H1 (cell line): Measurements from ENCODE around the gene MATK. TPM values are rescaled to one million over a fixed set of nuclear protein-coding genes. Genes with fewer than 3 reads are reported as not detected.

Experiments
- CTCF ChIA-PET: fragments of 300-600 bp; sonication (Branson Sonifier 250); formaldehyde crosslinking; loops from one replicate; lab custom pipeline; 2021; ENCODE audit not compliant: partially characterized antibody; lab: Charles Lee
- POLR2A ChIA-PET: fragments of 300-600 bp; sonication (Branson Sonifier 250); formaldehyde crosslinking; loops from one replicate; lab custom pipeline; 2021; ENCODE audit warnings: inconsistent platforms; ENCODE audit not compliant: partially characterized antibody; lab: Charles Lee
- DNase-seq, 2 experiments: peaks; one replicate each; pipeline versions ENCODE4 v3.0.0 to v3.0.0-alpha.2; 2010 to 2022; ENCODE audit warnings: low spot score in 2 of 2, low read depth in 1 of 2, mixed read lengths in 1 of 2
- FAIRE-seq: peaks from 2 replicates; lab custom pipeline; 2011; peaks lifted over from hg19 to GRCh38; lab: Jason Lieb, UNC
- H2AFZ ChIP-seq: 2 replicates; pipeline ENCODE4 v1.8.1; 2012; ENCODE audit warnings: low read length, inconsistent platforms
- H2AK5ac ChIP-seq: 2 replicates; pipeline ENCODE4 v1.6.1; 2013; ENCODE audit warnings: low read depth, low read length
- H2BK120ac ChIP-seq: replicated peaks from 2 replicates; pipeline ENCODE3; 2013; ENCODE audit warnings: low read depth, low read length, inconsistent platforms
- H2BK12ac ChIP-seq: 2 replicates; pipeline ENCODE4 v1.6.1; 2013; ENCODE audit warnings: low read depth, low read length
- H2BK15ac ChIP-seq: 2 replicates; pipeline ENCODE4 v1.6.1; 2013; ENCODE audit warnings: low read length
- H2BK20ac ChIP-seq: 2 replicates; pipeline ENCODE4 v1.6.1; 2013; ENCODE audit warnings: low read length
- H2BK5ac ChIP-seq: 2 replicates; pipeline ENCODE4 v1.6.1; 2013; ENCODE audit warnings: low read depth, low read length
- H3K14ac ChIP-seq: 2 replicates; pipeline ENCODE4 v1.6.1; 2013; ENCODE audit warnings: inconsistent platforms; ENCODE audit not compliant: insufficient read length
- H3K18ac ChIP-seq: 2 replicates; pipeline ENCODE4 v1.6.1; 2013; ENCODE audit warnings: low read length; ENCODE audit errors: extremely low read depth
- H3K23ac ChIP-seq: 2 replicates; pipeline ENCODE4 v1.6.1; 2013; ENCODE audit warnings: inconsistent platforms; ENCODE audit not compliant: insufficient read length
- H3K23me2 ChIP-seq: 2 replicates; pipeline ENCODE4 v1.6.1; 2013; ENCODE audit warnings: low read depth, low read length
- H3K27ac ChIP-seq: 2 replicates; pipeline ENCODE4 v1.6.1; 2011; ENCODE audit warnings: low read depth, low read length, inconsistent platforms
- H3K27me3 ChIP-seq, 4 experiments: replicated peaks in 1 of 4; 1 replicate in 1 of 4; 2 replicates in 3 of 4; pipeline versions ENCODE4 v1.6.1 to v1.8.1; 2011 to 2013; ENCODE audit warnings: low read length in 3 of 4, mild to moderate bottlenecking in 3 of 4, inconsistent platforms in 2 of 4, mixed read lengths in 2 of 4, moderate library complexity in 1 of 4; ENCODE audit not compliant: control insufficient read depth in 3 of 4, insufficient read depth in 3 of 4; ENCODE audit errors: extremely low read depth in 1 of 4
- H3K36me3 ChIP-seq, 4 experiments: 2 replicates each; pipeline versions ENCODE4 v1.6.1 to v1.8.1; 2011 to 2013; ENCODE audit warnings: mild to moderate bottlenecking in 4 of 4, low read length in 3 of 4, moderate library complexity in 2 of 4, control low read depth in 1 of 4, inconsistent platforms in 1 of 4; ENCODE audit not compliant: insufficient read depth in 4 of 4, control insufficient read depth in 2 of 4
- H3K4ac ChIP-seq: replicated peaks from 2 replicates; pipeline ENCODE3; 2013; ENCODE audit warnings: low read length, low read depth, mixed read lengths, inconsistent platforms; ENCODE audit not compliant: insufficient read length
- H3K4me1 ChIP-seq, 4 experiments: replicated peaks in 1 of 4; 1 replicate in 1 of 4; 2 replicates in 3 of 4; pipeline versions ENCODE4 v1.6.1 to v1.8.1; 2011 to 2013; ENCODE audit warnings: low read length in 3 of 4, inconsistent platforms in 2 of 4, mixed read lengths in 1 of 4; ENCODE audit not compliant: insufficient read depth in 4 of 4, control insufficient read depth in 3 of 4
- H3K4me2 ChIP-seq, 2 experiments: 2 replicates each; pipeline versions ENCODE4 v1.6.1 to v1.8.1; 2011 to 2013; ENCODE audit warnings: low read depth in 2 of 2, low read length in 2 of 2, control low read depth in 1 of 2, inconsistent platforms in 1 of 2, mild to moderate bottlenecking in 1 of 2; ENCODE audit not compliant: insufficient read depth in 1 of 2
- H3K4me3 ChIP-seq, 4 experiments: fragments of 200-600, 300-600 bp in 1 of 4; sonication (generic), shearing (Covaris generic), sonication (Bioruptor Twin) in 1 of 4; 2 replicates each; pipeline versions ENCODE4 v1.5.1 to v1.8.1; 2011 to 2016; ENCODE audit warnings: low read length in 4 of 4, low read depth in 3 of 4, control low read depth in 2 of 4, inconsistent platforms in 2 of 4, mild to moderate bottlenecking in 2 of 4, mixed read lengths in 1 of 4, moderate library complexity in 1 of 4; ENCODE audit not compliant: insufficient read depth in 2 of 4; ENCODE audit errors: extremely low read depth in 1 of 4
- H3K56ac ChIP-seq: replicated peaks from 2 replicates; pipeline ENCODE3; 2013; ENCODE audit warnings: low read depth, mild to moderate bottlenecking, mixed read lengths, low read length, inconsistent platforms; ENCODE audit not compliant: insufficient read length
- H3K79me1 ChIP-seq: 2 replicates; pipeline ENCODE4 v1.6.1; 2013; ENCODE audit warnings: low read depth, low read length, control low read depth
- H3K79me2 ChIP-seq, 2 experiments: 2 replicates each; pipeline versions ENCODE4 v1.6.1 to v1.8.1; 2012 to 2013; ENCODE audit warnings: low read length in 2 of 2, mild to moderate bottlenecking in 2 of 2, inconsistent platforms in 1 of 2; ENCODE audit not compliant: insufficient read depth in 2 of 2, control insufficient read depth in 1 of 2
- H3K9ac ChIP-seq, 4 experiments: replicated peaks in 1 of 4; 1 replicate in 1 of 4; 2 replicates in 3 of 4; pipeline versions ENCODE4 v1.6.1 to v1.8.1; 2011 to 2013; ENCODE audit warnings: low read depth in 3 of 4, low read length in 3 of 4, control low read depth in 2 of 4, mild to moderate bottlenecking in 2 of 4, moderate library complexity in 2 of 4, inconsistent platforms in 1 of 4; ENCODE audit errors: extremely low read depth in 1 of 4
- H3K9me3 ChIP-seq, 2 experiments: 2 replicates each; pipeline versions ENCODE4 v1.6.1 to v1.8.1; 2012 to 2013; ENCODE audit warnings: mild to moderate bottlenecking in 2 of 2, moderate library complexity in 2 of 2, control low read depth in 1 of 2, inconsistent platforms in 1 of 2, low read depth in 1 of 2, low read length in 1 of 2, mixed read lengths in 1 of 2; ENCODE audit not compliant: insufficient read depth in 2 of 2
- H4K20me1 ChIP-seq, 2 experiments: replicated peaks in 1 of 2; 2 replicates each; pipeline versions ENCODE3 to v1.8.1; 2011 to 2013; ENCODE audit warnings: inconsistent platforms in 2 of 2, low read length in 2 of 2, mild to moderate bottlenecking in 1 of 2; ENCODE audit not compliant: insufficient read depth in 2 of 2, control insufficient read depth in 1 of 2
- H4K5ac ChIP-seq: 2 replicates; pipeline ENCODE4 v1.6.1; 2013; ENCODE audit warnings: low read length, low read depth, mixed read lengths, inconsistent platforms; ENCODE audit not compliant: insufficient read length
- H4K8ac ChIP-seq: 2 replicates; pipeline ENCODE4 v1.8.0; 2013; ENCODE audit warnings: mild to moderate bottlenecking, moderate library complexity, low read length, inconsistent platforms; ENCODE audit not compliant: insufficient read depth; ENCODE audit errors: extremely low read depth
- H4K91ac ChIP-seq: replicated peaks from 2 replicates; pipeline ENCODE3; 2013; ENCODE audit warnings: low read length, mixed read lengths, inconsistent platforms; ENCODE audit not compliant: insufficient read length
- BRCA1 ChIP-seq: IDR thresholded peaks from 2 replicates; pipeline ENCODE4 v1.6.1; 2012; ENCODE audit warnings: low read depth, low read length, improper control_type of control experiment
- CREB1 ChIP-seq: IDR thresholded peaks from 2 replicates; pipeline ENCODE4 v1.6.1; 2012; ENCODE audit warnings: inconsistent platforms
- RNF2 ChIP-seq: fragments of 200-900, 300-1000 bp; sonication (generic); IDR thresholded peaks from 2 replicates; pipeline ENCODE4 v1.7.1; 2016; ENCODE audit warnings: borderline replicate concordance, low read depth, mild to moderate bottlenecking, antibody characterized with exemption, low read length; ENCODE audit not compliant: poor library complexity, severe bottlenecking; ENCODE audit errors: missing control alignments
- SIX5 ChIP-seq: IDR thresholded peaks from 2 replicates; pipeline ENCODE4 v1.6.1; 2011; ENCODE audit warnings: mild to moderate bottlenecking, low read depth, low read length
- WGBS, 2 experiments: shearing (Covaris generic) in 1 of 2; methylation state at CpG; one replicate each; pipeline versions ENCODE4 v1.1.6 to v1.1.7; 2013 to 2015; ENCODE audit warnings: low lambda C conversion rate in 2 of 2, mixed read lengths in 2 of 2, inconsistent platforms in 1 of 2, low coverage in 1 of 2, missing lambda C conversion rate in 1 of 2; ENCODE audit not compliant: insufficient replicate concordance in 2 of 2, insufficient coverage in 1 of 2, insufficient read length in 1 of 2; ENCODE audit errors: extremely low coverage in 1 of 2, missing lambda C conversion rate in 1 of 2; 5-methylcytosine and 5-hydroxymethylcytosine counted together
- polyA plus RNA-seq, 7 experiments: library from polyadenylated mRNA; depleted of rRNA in 3 of 7; stranded (reverse) in 5 of 7; unstranded in 2 of 7; fragments of >200 nt in 5 of 7; fragments of 200-250 nt in 2 of 7; gene quantifications; 1 replicate in 5 of 7; 2 replicates in 1 of 7; 4 replicates in 1 of 7; pipeline versions ENCODE4 v1.2.1 to v1.2.3, GENCODE V29; 2011 to 2013; ENCODE audit warnings: missing spikeins in 2 of 7, mixed read lengths in 2 of 7
- total RNA-seq: library from RNA; stranded (reverse); fragmentation: NEBNext Ultra II Directional; extraction: Animal tissue kit (Norgen Biotek cat#: 25700); gene quantifications from 2 replicates; pipeline ENCODE4 v1.2.1, GENCODE V29; 2021

The MATK gene
- total and polyA plus RNA-seq, 2 of the 8 experiments (the other 6 are each of a cell fraction or from before 2014, with no cell fraction given) = 20.5 to 21.4 TPM

DNA sequence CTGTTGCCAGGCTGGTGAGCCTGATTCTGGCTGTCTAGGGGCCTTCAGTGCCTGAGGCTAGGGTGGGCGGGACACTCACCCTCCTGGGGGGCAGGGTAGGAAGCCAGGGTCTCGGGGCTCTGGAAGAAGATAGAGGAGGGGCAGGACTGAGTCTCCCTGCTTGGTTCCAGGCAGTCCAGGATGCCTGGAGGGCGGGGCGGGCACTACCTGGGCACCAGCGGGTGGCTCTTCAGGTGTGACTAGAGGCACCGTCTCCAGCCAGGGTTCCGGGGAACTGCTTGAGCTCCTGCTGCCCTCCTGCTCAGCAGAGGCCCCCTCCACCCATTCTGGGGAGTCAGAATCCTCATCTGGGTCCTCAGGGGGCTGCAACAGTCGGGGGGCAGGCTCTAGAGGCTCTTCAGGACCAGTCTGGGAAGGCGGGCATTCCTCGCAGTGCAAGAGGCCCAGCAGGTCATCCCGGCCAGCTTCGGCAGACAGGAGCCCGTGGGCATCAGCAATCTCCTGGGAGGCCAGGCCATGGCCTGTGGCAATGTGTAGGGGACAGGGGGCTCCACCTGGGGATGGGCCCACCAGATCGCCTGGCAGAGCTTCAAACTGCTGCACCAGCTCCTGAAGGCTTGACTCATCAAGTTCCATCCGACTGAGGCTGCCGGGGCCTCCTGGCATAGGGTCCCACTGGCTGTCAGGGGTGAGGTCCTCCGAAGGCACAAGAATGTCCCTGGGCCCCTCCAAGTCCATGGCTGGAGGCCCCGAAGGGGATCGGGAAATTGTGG lies 26.5 kb downstream of the MATK start:
- no peak overlapping the region for H2BK12ac ChIP-seq
- H3K23ac ChIP-seq = no peak overlapping the region
- H3K27ac ChIP-seq = no peak overlapping the region
- ChIA-PET POLR2A (interaction anchor here (0.7 to 1.9 kb wide), 3 partner anchors 9 to 294 kb away, joined by 3 to 6 read pairs (median 3); no protein-coding TSS in a partner anchor), CTCF (interaction anchor here (0.6 to 1.4 kb wide), 7 partner anchors 10 to 891 kb away, joined by 3 to 4 read pairs (median 3); no protein-coding TSS in a partner anchor)
- peaks cover 0 to 3% (median 0%) of the 10 kb centered on the region in 4 experiments; a peak in 2 of 8 replicates for H3K36me3 ChIP-seq
- no peak overlapping the region for H2BK15ac ChIP-seq
- no peak overlapping the region for H4K8ac ChIP-seq
- H2BK120ac ChIP-seq = no peak overlapping the region
- peaks cover 5% of the 10 kb centered on the region for H3K23me2 ChIP-seq
- H3K4me3 ChIP-seq = no peak overlapping the region
- no peak for FAIRE-seq
- H2BK5ac ChIP-seq = no peak overlapping the region
- no peak for DNase-seq
- H3K9me3 ChIP-seq = no peaks in the 10 kb centered on the region
- no peak overlapping the region for H3K9ac ChIP-seq
- TF ChIP-seq BRCA1 = no peak
- TF ChIP-seq RNF2 = no peak
- TF ChIP-seq CREB1 = no peak
- no peak for TF ChIP-seq SIX5
- H3K79me2 ChIP-seq = peaks cover 0 to 7% of the 10 kb centered on the region in 2 experiments; a peak in 1 of 4 replicates
- H2AFZ ChIP-seq = no peak overlapping the region
- no peak overlapping the region for H3K18ac ChIP-seq
- 94% methylated on average over 17 of the region's 19 CpGs; no CpG with 5 or more reads in 1 of the 2 experiments for WGBS, 2 experiments
- H3K4ac ChIP-seq = no peak overlapping the region
- no peaks in the 10 kb centered on the region for H3K27me3 ChIP-seq
- no peak overlapping the region for H2AK5ac ChIP-seq
- H3K14ac ChIP-seq = no peak overlapping the region
- H4K5ac ChIP-seq = no peak overlapping the region
- H2BK20ac ChIP-seq = no peak overlapping the region
- H3K4me1 ChIP-seq = no peaks in the 10 kb centered on the region
- no peaks in the 10 kb centered on the region; the same call in 1 of the 2 replicates for H3K79me1 ChIP-seq
- no peak overlapping the region for H4K91ac ChIP-seq
- H4K20me1 ChIP-seq = no peaks in the 10 kb centered on the region
- no peak overlapping the region for H3K56ac ChIP-seq
- no peak overlapping the region for H3K4me2 ChIP-seq
